SK-N-SH treated with all-trans-retinoic acid at 6 μM for 48 hours (cell line): ENCODE data around the gene SEZ6L.

Experiments used
- BACH2 ChIP-seq: fragments of 250-450 bp; sonication (Bioruptor Pico); IDR thresholded peaks from 2 replicates; pipeline ENCODE4 v1.9.0; 2021; ENCODE audit warnings: mild to moderate bottlenecking, borderline replicate concordance
- TF ChIP-seq, protein P1 (sequence below): fragments of 250-450 bp; sonication (Bioruptor Pico); IDR thresholded peaks from 2 replicates; pipeline ENCODE4 v1.5.1; 2021; ENCODE audit warnings: mild to moderate bottlenecking, moderate library complexity

DNA sequence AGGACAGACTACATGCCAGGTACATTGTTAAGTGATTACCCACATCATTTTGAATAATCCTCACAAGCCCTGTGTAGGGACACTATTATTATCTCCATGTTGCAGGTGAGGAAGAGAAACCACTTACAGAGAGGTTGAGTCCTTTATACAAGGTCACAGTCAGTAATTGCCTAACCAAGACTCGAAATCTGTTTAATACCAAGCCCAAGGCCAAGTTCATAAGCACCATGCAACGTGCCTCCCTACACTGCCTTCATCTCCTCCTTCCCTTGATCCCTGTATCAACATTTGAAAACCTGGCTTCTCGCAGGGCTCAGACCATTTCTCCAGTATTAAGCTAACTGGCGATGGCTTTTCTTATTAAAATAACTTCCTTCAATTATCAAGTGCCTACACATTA, 41.7 kb upstream of the SEZ6L start:
- no peak for TF ChIP-seq BACH2
- TF ChIP-seq, protein P1, sequence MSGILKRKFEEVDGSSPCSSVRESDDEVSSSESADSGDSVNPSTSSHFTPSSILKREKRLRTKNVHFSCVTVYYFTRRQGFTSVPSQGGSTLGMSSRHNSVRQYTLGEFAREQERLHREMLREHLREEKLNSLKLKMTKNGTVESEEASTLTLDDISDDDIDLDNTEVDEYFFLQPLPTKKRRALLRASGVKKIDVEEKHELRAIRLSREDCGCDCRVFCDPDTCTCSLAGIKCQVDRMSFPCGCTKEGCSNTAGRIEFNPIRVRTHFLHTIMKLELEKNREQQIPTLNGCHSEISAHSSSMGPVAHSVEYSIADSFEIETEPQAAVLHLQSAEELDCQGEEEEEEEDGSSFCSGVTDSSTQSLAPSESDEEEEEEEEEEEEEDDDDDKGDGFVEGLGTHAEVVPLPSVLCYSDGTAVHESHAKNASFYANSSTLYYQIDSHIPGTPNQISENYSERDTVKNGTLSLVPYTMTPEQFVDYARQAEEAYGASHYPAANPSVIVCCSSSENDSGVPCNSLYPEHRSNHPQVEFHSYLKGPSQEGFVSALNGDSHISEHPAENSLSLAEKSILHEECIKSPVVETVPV (CRISPR knock-in tag), result no peak
